HG03066 (cell line): ENCODE data around the gene SLC13A4.
"Not testable (repeated sequence)": the region's sequence is repeated elsewhere in the genome, so short reads cannot be mapped to it uniquely, and the experiment has no call there.

Experiments used
- ATAC-seq: cut with Tn5 transposase; IDR thresholded peaks from one replicate; pipeline ENCODE4 v1.9.1; 2021; ENCODE audit warnings: low read depth; ENCODE audit not compliant: unreplicated experiment

Gene SLC13A4

DNA sequence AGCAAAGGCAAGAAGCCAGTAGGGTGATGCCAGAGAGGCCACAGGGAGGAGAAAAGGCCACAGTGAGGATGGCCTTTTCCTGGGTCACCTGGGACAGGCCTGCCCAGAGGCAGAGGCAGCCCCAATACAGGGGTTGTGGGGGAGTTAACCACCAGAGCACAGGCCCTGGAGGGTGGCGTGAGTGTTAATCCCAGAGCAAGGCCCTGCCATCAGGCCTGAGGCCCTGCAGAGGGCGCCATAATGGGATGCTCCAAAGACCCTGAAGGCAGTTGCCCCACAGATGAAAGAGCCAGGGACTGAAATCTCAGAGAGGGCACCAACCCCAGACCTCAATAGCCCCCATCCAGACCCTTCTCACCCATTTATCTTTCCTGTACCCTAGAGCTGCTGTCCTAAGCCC lies 23.9 kb downstream of the SLC13A4 start:
- no peak for ATAC-seq

GRCh38 chr7:135697276-135698049 lies 30.5 kb downstream of the SLC13A4 start:
- no peak for ATAC-seq

GRCh38 chr7:135693558-135693957 lies 34.4 kb downstream of the SLC13A4 start:
- ATAC-seq = no peak

DNA sequence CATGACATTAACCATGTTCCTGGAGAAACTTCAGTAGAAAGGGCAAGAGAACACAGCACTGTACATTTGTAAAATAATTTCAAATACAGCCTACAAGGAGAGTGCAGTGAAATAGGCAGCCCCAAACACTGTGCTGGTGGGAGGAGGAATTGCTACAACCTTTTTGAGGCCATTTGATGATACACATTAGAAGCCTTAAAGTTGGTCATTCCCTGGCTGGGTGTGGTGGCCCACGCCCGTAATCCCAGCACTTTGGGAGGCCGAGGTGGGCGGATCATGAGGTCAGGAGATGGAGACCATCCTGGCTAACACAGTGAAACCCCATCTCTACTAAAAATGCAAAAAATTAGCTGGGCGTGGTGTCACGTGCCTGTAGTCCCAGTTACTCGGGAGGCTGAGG lies 35.4 kb downstream of the SLC13A4 start:
- not testable (repeated sequence) for ATAC-seq

DNA sequence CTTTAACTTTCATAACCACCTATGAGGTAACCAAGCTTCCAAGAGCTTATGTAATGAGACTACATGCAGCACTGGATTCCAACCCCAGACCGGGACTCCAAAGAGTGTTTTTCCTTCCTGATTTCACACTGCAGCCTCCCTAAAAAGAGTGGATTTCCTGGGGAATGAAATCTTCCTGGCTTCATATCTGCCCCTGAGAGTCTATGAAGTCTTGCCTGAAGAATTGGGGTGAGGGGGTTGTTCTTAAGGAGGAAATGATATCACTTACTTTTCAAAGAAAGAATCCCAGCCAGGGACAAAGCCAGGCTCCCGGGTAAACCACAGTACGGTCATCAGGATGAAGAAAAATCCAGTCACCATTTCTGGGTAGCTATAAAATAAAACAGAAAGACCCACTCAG lies 35.9 kb downstream of the SLC13A4 start:
- ATAC-seq = no peak

DNA sequence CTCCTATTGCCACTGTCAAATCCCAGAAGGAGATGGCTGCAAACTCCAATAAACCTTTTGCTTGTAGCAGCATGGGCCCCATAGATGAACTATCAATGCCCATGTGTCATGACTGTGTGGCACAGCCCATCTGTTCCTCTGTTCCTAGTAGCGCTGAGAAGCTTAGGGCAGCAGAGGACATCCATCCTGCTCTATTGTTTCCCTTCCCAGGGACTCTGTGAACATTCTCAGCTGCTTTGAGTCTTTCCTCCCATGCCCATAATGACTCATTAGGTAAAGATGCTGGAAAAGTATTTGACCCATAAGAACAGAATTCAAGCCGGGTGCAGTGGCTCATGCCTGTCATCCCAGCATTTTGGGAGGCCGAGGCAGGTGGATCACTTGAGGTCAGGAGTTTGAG lies 37.4 kb downstream of the SLC13A4 start:
- no peak for ATAC-seq

DNA sequence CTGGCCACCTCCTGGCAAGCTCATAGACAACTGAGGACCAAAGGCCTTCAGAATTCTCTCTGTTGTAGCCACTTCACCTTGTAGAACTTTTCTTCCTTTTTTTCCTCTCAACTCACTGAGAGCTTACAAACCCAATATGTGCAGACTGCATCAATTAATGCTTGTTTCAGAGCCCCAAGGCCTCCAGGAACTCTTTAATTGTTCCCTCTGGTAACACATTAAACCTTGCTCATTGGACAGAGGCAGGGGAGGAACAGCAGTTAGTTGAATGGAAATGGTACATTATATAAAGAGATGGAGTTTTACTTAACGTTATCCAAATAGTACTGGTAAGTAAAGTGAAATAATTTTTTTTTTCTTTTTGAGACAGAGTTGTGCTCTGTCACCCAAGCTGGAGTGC lies 40.5 kb downstream of the SLC13A4 start:
- no peak for ATAC-seq

- no peak for ATAC-seq
Observed at GRCh38 chr7:135685306-135686084, 42.5 kb downstream of the SLC13A4 start.

DNA sequence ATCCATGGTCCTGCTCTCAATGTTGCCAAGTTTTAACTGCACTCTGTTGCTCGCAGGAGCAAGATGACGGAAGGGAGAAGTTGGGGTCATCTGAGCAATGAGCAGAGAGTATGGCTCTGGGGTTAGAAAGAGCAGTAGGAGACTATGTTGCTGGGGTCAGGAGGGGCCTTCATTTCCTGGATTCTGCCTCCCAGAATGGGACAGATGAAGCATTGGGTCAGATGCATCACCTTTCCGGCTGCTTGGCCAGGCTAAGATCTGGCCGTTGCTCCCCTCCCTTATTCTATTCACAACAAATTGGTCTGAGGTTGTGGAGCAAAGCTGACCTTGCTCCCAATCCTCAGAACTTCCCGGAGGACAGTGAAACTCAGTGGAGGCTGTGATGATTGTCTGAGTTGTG lies 43.3 kb downstream of the SLC13A4 start:
- ATAC-seq = no peak

- ATAC-seq = no peak
Observed at GRCh38 chr7:135684136-135684535, 43.9 kb downstream of the SLC13A4 start.

DNA sequence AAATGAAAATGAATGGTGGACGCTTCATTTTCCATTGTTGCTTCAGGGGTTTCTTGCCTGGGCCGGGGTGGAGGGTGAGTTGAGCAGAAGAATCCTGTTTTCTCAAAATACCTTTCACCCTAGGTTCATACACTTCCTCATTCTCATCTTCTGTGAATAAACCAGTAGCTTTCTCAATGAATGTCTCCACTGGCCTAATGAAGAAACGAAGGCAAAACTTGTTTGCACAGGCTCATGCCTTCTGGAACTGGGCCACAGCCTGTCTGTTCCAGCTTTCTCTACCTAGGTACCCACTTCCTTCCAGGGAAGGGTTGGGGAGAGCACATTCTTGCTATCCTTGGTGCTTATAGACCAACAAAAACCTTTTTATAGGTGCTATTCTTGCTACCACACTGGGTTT lies 44.4 kb downstream of the SLC13A4 start:
- no peak for ATAC-seq

- no peak for ATAC-seq
Observed at GRCh38 chr7:135682191-135682590, 45.8 kb downstream of the SLC13A4 start.

GRCh38 chr7:135681762-135682161 lies 46.2 kb downstream of the SLC13A4 start:
- no peak for ATAC-seq

DNA sequence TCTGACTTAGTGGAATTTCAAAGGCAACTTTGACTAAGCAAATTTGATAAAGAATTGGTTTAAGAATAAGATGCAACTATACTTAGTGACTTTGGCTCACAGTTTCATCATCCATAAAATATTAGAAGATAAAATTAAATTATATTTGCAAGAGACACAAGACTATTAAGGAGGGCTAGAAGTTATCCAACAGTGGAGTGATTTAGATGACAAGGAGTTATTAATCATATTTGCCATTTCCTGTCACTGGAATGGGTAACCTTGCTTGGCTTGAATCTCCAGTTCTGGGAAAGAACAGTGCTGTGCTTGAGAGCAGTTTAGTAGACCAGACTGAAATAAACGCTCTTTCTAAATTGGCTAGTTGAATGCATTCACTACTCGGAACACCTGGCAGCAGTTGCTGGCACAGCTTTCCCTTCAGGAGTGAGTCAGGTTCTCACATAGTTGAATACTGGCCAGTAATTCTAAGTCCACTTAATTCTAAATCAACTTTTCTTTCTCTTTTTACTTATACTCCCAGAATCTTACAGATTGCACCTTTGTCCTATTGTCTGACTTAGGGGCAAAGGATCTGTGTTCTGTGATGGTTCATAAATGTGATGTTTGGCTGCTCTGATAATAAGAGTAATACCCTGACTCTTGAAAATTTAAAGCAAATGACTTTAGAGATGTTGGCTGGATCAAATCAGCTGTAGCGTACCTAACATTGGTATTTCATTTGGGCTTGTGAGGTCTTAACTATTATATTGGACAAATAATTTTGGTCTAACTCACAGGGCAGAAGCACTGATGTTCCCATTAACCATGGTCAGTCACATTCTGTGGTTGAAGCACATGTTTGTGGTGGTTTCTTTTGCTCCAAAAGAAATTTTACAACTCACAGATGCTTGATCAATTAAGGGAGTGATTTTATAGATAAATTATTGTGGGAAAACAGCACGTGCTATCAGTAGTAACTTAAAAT lies 49.1 kb downstream of the SLC13A4 start:
- ATAC-seq = no peak

DNA sequence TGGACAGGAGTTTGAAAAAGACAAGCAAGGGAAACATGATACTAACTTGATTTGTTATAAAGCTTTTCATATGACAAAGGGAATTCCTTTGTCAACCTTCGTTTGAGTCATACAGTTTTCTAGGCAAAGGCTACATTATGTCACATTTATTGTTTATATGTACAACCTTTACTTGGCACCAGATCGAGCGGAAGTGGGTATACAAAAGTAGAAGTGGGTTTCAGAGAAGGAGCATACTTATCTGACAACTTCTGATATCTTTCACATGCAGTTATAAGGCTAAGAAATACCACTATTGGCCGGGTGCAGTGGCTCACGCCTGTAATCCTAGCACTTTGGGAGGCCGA lies 54.7 kb downstream of the SLC13A4 start:
- ATAC-seq = no peak

- peak; percentile 85 for ATAC-seq
Observed at GRCh38 chr7:135672560-135673359, 55.2 kb downstream of the SLC13A4 start.

- no peak for ATAC-seq
Observed at GRCh38 chr7:135670179-135670578, 57.8 kb downstream of the SLC13A4 start.

DNA sequence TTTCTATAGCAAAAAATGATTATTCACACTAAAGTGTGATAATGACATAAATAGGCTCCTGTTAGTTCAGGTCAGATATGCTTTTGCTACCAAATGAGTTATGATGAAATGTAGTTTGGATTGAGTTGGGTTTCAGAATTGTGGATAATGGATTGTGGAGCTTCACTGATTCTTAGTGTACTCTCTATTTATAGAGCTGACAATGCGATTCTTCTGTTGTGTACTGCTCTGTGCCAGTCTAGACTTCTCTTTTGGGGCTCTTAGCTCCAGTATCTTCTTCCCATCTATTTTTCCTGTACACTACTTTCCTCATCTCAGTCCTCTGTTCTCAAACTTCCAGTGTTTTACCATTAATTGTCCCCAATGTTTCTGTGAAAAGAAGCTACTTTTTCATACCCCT lies 58.2 kb downstream of the SLC13A4 start:
- ATAC-seq = no peak

DNA sequence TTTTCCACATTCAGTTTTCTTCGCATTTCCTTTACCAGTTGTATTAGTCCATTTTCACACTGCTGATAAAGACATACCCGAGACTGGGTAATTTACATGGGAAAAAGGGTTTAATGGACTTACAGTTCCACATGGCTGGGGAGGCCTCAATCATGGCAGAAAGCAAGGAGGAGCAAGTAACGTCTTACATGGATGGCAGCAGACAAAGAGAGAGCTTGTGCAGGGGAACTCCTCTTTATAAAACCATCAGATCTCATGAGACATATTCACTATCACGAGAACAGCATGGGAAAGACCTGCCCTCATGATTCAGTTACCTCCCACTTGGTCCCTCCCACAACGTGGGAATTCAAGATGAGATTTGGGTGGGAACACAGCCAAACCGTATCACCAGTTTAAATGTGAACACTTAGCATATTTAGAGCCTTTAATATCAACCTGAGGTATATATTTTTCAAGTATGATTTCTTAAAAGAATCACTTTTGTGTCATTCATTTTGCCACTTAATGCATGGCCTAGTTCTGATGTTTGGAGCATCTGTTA lies 59.1 kb downstream of the SLC13A4 start:
- not testable (repeated sequence) for ATAC-seq

GRCh38 chr7:135667626-135668025 lies 60.4 kb downstream of the SLC13A4 start:
- ATAC-seq = not testable (repeated sequence)
